ENCODE data around the gene POU2AF1.
A peak's percentile ranks its signal among the peaks of the same experiment; 100 is the strongest.

The POU2AF1 gene

DNA sequence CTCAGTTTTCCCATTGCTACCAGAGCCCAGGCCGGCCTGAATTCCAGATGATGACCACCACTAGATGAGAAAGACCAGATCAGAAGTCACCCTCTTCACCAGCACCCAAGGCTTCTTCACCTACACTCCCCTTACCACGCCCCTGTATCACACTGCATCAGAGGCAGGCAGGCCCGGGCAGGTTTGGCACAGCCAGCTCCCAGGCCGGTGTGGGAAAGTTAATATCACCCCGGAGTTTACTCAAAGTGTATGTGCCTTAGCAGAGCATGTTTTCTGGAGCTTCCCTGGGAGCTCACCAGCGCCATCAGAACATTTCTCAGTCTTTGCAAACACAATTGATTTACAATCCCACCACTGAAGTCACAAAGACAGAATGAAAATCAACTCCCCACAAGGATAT is 47.5 kb upstream of the POU2AF1 start:
- TF ChIP-seq CTCF (conservative IDR thresholded peaks at IDR 0.05; ENCODE audit: low read length), result no peak
- TF ChIP-seq EZH2phosphoT487 (IDR thresholded peaks at IDR 0.05; ENCODE audit: borderline replicate concordance), result no peak
- no peaks in the 10 kb centered on the region for H3F3A ChIP-seq (ENCODE audit: low read depth)
- no peak overlapping the region for H3K4me2 ChIP-seq (ENCODE audit: low read depth, low read length, poor library complexity, severe bottlenecking)
- H2AFZ ChIP-seq (ENCODE audit: low read length), result no peak overlapping the region
- no peak overlapping the region for H3K4me3 ChIP-seq (ENCODE audit: low read length, poor library complexity, severe bottlenecking)
- peaks cover 24% of the 10 kb centered on the region for H3K4me1 ChIP-seq (ENCODE audit: insufficient read depth, low read length, poor library complexity, severe bottlenecking)
- H3K9me2 ChIP-seq (replicated peaks; ENCODE audit: low read depth, low read length), result no peaks in the 10 kb centered on the region
- no peaks in the 10 kb centered on the region for H3K9me3 ChIP-seq (ENCODE audit: insufficient read depth, low read depth, low read length)
- H3K79me2 ChIP-seq (ENCODE audit: insufficient read depth, low read length), result no peaks in the 10 kb centered on the region
- no peaks in the 10 kb centered on the region for H3K36me3 ChIP-seq (ENCODE audit: insufficient read depth, low read length)
- no peaks in the 10 kb centered on the region for H4K20me1 ChIP-seq (ENCODE audit: insufficient read depth, low read length, poor library complexity, severe bottlenecking)
- H3K9ac ChIP-seq (ENCODE audit: low read depth, low read length, poor library complexity, severe bottlenecking), result no peak overlapping the region
- no peaks in the 10 kb centered on the region for H3K27me3 ChIP-seq (ENCODE audit: insufficient read depth, low read length, poor library complexity, severe bottlenecking)

- Histone ChIP-seq H3K27me3 (ENCODE audit: insufficient read depth, low read length, poor library complexity, severe bottlenecking) (no peaks in the 10 kb centered on the region), H3K36me3 (ENCODE audit: insufficient read depth, low read length) (no peaks in the 10 kb centered on the region), H3K9me3 (ENCODE audit: insufficient read depth, low read depth, low read length) (no peaks in the 10 kb centered on the region), H3F3A (ENCODE audit: low read depth) (no peaks in the 10 kb centered on the region), H3K79me2 (ENCODE audit: insufficient read depth, low read length) (no peaks in the 10 kb centered on the region), H3K9ac (ENCODE audit: low read depth, low read length, poor library complexity, severe bottlenecking) (no peak overlapping the region), H3K4me2 (ENCODE audit: low read depth, low read length, poor library complexity, severe bottlenecking) (no peak overlapping the region), H3K4me3 (ENCODE audit: low read length, poor library complexity, severe bottlenecking) (no peak overlapping the region), H3K9me2 (replicated peaks; ENCODE audit: low read depth, low read length) (no peaks in the 10 kb centered on the region), H3K4me1 (ENCODE audit: insufficient read depth, low read length, poor library complexity, severe bottlenecking) (peaks cover 41% of the 10 kb centered on the region), H2AFZ (ENCODE audit: low read length) (no peak overlapping the region), H4K20me1 (ENCODE audit: insufficient read depth, low read length, poor library complexity, severe bottlenecking) (no peaks in the 10 kb centered on the region)
- TF ChIP-seq CTCF (conservative IDR thresholded peaks at IDR 0.05; ENCODE audit: low read length), result no peak
- no peak for TF ChIP-seq EZH2phosphoT487 (IDR thresholded peaks at IDR 0.05; ENCODE audit: borderline replicate concordance)
These were observed 44.2 kb upstream of the POU2AF1 start for GRCh38 chr11:111423250-111423615.

DNA sequence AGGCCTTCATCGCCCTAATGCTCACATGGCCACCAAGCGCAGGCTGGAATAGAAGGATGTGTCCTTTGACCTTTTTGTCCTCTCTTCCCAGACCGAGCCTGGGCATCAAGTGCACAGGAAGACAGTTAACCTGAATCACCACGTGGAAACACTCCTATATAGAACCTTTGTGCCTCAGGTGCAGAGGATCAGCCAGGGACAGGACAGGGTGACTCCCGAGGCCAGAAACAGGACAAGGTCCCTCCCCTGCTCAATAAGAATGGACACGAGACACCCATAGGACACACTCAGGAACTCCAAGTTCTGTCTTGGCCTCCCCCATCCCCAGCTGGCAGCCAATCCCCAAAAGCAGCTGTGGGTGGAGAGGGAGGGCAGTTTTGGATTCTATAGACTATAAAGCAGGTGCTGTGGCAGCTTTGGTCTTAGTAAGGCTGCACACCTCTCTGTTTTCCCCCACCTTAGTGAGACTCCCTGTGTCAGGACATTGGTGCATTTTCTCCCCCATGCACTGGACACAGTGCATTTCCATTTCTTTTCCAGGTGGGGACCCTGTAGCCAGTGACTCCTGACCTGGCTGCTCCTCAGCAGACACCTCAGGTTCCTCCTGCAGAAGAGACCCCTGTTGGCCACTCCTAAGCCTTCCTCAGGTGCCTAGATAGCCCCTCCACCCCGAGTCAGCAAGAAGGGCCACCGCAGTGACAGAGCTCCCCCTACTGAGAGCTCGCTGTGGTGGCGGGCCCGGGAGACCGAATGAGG is 43.6 kb upstream of the POU2AF1 start:
- Histone ChIP-seq H3F3A (ENCODE audit: low read depth) (no peaks in the 10 kb centered on the region), H3K36me3 (ENCODE audit: insufficient read depth, low read length) (no peaks in the 10 kb centered on the region), H3K4me2 (ENCODE audit: low read depth, low read length, poor library complexity, severe bottlenecking) (no peak overlapping the region), H4K20me1 (ENCODE audit: insufficient read depth, low read length, poor library complexity, severe bottlenecking) (no peaks in the 10 kb centered on the region), H3K4me3 (ENCODE audit: low read length, poor library complexity, severe bottlenecking) (no peak overlapping the region), H2AFZ (ENCODE audit: low read length) (no peak overlapping the region), H3K9me3 (ENCODE audit: insufficient read depth, low read depth, low read length) (no peaks in the 10 kb centered on the region), H3K79me2 (ENCODE audit: insufficient read depth, low read length) (no peaks in the 10 kb centered on the region), H3K27me3 (ENCODE audit: insufficient read depth, low read length, poor library complexity, severe bottlenecking) (no peaks in the 10 kb centered on the region), H3K4me1 (ENCODE audit: insufficient read depth, low read length, poor library complexity, severe bottlenecking) (peaks cover 41% of the 10 kb centered on the region), H3K9me2 (replicated peaks; ENCODE audit: low read depth, low read length) (no peaks in the 10 kb centered on the region), H3K9ac (ENCODE audit: low read depth, low read length, poor library complexity, severe bottlenecking) (no peak overlapping the region)
- no peak for TF ChIP-seq EZH2phosphoT487 (IDR thresholded peaks at IDR 0.05; ENCODE audit: borderline replicate concordance)
- TF ChIP-seq CTCF (conservative IDR thresholded peaks at IDR 0.05; ENCODE audit: low read length), result peak; percentile 99
